Nephron (organoid): ENCODE data around the gene BCL11A.
A peak's percentile ranks its signal among the peaks of the same experiment; 100 is the strongest.

Experiments used
- H3K27ac Mint-ChIP-seq, 3 experiments: 2 replicates each; pipeline ENCODE4 v1.8.0; 2020; ENCODE audit warnings: mixed read lengths in 3 of 3, mild to moderate bottlenecking in 2 of 3, moderate library complexity in 1 of 3
- H3K27me3 Mint-ChIP-seq: 2 replicates; pipeline ENCODE4 v1.8.0; 2021; ENCODE audit warnings: low read depth, mild to moderate bottlenecking, moderate library complexity, mixed read lengths
- H3K36me3 Mint-ChIP-seq: 2 replicates; pipeline ENCODE4 v1.8.0; 2020; ENCODE audit warnings: low read depth, mixed read lengths
- H3K4me1 Mint-ChIP-seq: 2 replicates; pipeline ENCODE4 v1.8.0; 2020; ENCODE audit warnings: mixed read lengths
- H3K4me3 Mint-ChIP-seq, 3 experiments: 2 replicates each; pipeline ENCODE4 v1.8.0; 2020; ENCODE audit warnings: mild to moderate bottlenecking in 3 of 3, mixed read lengths in 3 of 3, moderate library complexity in 2 of 3
- H3K9me3 Mint-ChIP-seq: 2 replicates; pipeline ENCODE4 v1.8.0; 2020; ENCODE audit warnings: mixed read lengths
- TF ChIP-seq, protein P1 (sequence below), 3 experiments: fragments of 200-600 bp; sonication (generic); IDR thresholded peaks; one replicate each; pipeline ENCODE4 v1.5.0; 2021; ENCODE audit warnings: antibody characterized with exemption in 3 of 3; ENCODE audit not compliant: unreplicated experiment in 3 of 3

The BCL11A gene

DNA sequence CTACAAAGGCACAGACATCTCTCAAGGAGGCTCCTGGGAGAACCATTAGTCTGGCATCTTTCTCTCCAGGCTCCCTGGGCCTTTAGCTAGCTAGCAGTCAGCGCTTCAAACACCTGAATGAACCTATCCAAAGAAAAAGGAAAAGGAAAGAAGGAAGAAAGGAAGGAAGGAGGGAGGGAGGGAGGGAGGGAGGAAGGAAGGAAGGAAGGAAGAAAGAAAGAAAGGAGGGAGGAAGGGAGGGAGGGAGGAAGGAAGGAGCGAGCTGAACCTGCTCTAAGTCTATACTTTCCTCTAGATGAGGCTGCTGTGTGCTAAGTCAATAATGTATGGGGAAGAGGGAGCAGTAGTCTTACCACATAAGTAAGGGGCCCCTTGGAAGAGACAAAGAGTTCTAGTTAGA, 5.1 kb upstream of the BCL11A start:
- H3K4me3 Mint-ChIP-seq, result no peak overlapping the region
- H3K9me3 Mint-ChIP-seq, result no peaks in the 10 kb centered on the region
- H3K27me3 Mint-ChIP-seq, result peaks cover 76% of the 10 kb centered on the region
- H3K4me1 Mint-ChIP-seq, result peaks cover 15% of the 10 kb centered on the region
- no peak overlapping the region for H3K27ac Mint-ChIP-seq
- H3K36me3 Mint-ChIP-seq, result no peaks in the 10 kb centered on the region
- TF ChIP-seq, protein P1, sequence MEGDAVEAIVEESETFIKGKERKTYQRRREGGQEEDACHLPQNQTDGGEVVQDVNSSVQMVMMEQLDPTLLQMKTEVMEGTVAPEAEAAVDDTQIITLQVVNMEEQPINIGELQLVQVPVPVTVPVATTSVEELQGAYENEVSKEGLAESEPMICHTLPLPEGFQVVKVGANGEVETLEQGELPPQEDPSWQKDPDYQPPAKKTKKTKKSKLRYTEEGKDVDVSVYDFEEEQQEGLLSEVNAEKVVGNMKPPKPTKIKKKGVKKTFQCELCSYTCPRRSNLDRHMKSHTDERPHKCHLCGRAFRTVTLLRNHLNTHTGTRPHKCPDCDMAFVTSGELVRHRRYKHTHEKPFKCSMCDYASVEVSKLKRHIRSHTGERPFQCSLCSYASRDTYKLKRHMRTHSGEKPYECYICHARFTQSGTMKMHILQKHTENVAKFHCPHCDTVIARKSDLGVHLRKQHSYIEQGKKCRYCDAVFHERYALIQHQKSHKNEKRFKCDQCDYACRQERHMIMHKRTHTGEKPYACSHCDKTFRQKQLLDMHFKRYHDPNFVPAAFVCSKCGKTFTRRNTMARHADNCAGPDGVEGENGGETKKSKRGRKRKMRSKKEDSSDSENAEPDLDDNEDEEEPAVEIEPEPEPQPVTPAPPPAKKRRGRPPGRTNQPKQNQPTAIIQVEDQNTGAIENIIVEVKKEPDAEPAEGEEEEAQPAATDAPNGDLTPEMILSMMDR (IDR thresholded peaks at IDR 0.05; ENCODE audit: unreplicated experiment in 3 of 3), result no peak

DNA sequence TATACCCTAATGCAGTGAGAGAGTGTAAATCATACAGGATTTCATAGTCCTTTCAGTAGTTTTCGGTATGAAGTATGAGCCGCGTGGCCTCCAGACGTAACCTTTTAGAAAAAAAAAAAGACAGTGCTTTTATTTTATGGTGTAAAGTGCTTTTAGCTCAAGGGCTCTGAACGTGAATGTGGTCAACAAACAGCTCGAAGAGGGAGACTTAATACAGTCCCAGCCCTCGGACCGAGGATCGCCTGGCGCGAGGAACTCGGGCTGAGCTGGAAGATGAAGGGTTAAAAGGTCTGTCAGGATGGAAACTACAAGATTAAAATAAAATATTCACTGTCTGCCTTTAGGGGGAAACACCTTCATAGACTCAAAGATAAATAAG, 4.0 kb upstream of the BCL11A start:
- Mint-ChIP-seq H3K9me3 (no peaks in the 10 kb centered on the region), H3K27ac (no peak overlapping the region), H3K4me1 (peaks cover 15% of the 10 kb centered on the region), H3K4me3 (peak overlapping the region; percentile 69 to 96 (median 94)), H3K36me3 (no peaks in the 10 kb centered on the region), H3K27me3 (peaks cover 71% of the 10 kb centered on the region)
- TF ChIP-seq, protein P1 (IDR thresholded peaks at IDR 0.05; ENCODE audit: unreplicated experiment in 3 of 3), result no peak

DNA sequence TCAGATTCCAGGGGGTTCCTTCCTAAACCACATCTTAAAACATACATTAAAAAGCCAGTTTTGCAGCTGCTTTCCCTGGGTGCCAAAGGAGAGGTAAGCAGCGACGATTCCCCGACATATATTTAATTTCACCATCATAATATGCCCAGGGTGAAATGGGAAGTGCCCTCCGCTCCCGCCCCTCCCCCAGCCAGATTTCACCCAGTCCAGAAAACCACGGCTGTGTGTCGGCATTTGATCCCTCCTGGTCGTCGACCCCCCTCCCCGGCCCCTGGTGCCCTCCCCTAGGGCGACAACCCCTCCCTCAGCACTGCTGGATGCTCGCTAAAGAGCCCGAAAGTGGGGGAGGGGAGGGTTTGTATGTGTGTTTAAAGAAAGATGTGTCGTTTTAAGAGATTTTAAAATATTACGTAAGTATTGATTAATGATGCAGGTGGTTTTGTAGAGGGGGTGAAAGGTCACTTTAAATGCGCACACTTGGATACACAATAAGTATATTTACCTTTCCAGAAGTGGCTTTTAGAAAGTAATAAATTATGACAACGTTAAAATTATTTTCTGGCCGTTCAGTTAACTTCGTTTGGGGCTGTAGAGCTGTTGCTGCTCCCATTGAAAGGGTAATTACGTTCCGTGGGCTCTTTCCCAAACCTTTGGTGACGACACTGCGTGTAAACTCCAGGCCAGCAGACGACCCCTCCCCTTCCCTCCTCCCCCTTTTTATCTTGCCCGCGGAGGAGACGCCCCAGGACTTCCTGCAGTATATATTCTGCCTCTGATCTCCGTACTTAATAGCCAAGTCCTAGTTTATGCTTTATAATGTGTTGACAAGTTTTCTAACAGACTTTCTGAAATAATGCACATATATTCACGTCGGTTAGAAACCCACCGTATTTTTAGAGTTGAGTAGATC, 3.4 kb upstream of the BCL11A start:
- Mint-ChIP-seq H3K27me3 (peaks cover 73% of the 10 kb centered on the region), H3K4me3 (peak overlapping the region; percentile 69 to 96 (median 94)), H3K36me3 (no peaks in the 10 kb centered on the region), H3K27ac (no peak overlapping the region), H3K9me3 (no peaks in the 10 kb centered on the region), H3K4me1 (peaks cover 15% of the 10 kb centered on the region)
- TF ChIP-seq, protein P1 (IDR thresholded peaks at IDR 0.05; ENCODE audit: unreplicated experiment in 3 of 3), result no peak

DNA sequence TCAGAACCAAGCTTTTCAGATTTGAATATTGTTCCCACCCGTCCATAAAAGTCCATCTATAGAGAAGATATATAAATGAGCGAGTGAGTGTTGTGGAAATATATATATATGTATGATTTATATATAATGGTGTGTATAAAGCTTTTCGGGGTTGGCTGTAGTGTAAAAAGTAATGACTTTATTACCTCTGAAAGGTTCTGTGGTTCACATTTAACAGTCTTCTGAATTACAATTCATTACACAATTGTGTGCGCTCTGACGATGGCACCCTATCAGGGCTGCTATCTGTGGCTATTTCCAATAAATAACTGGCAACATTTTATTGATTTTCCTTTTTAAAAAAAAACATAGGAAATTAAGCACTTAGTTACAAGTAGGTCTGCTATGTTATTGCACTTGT, 2.7 kb upstream of the BCL11A start:
- H3K9me3 Mint-ChIP-seq, result no peaks in the 10 kb centered on the region
- no peaks in the 10 kb centered on the region for H3K36me3 Mint-ChIP-seq
- TF ChIP-seq, protein P1 (IDR thresholded peaks at IDR 0.05; ENCODE audit: unreplicated experiment in 3 of 3), result no peak

GRCh38 chr2:60555783-60556139, 2.3 kb upstream of the BCL11A start:
- TF ChIP-seq, protein P1 (IDR thresholded peaks at IDR 0.05; ENCODE audit: unreplicated experiment in 3 of 3), result no peak
- H3K36me3 Mint-ChIP-seq, result no peaks in the 10 kb centered on the region
- H3K27me3 Mint-ChIP-seq, result peaks cover 64% of the 10 kb centered on the region

More for the DNA sequence above, 2.7 kb upstream of the BCL11A start:
- Mint-ChIP-seq H3K27me3 (peaks cover 68% of the 10 kb centered on the region), H3K27ac (no peak overlapping the region), H3K4me3 (peak overlapping the region; percentile 94 to 96 (median 95)), H3K4me1 (peaks cover 15% of the 10 kb centered on the region)

More at GRCh38 chr2:60555783-60556139, 2.3 kb upstream of the BCL11A start:
- peaks cover 15% of the 10 kb centered on the region for H3K4me1 Mint-ChIP-seq
- no peaks in the 10 kb centered on the region for H3K9me3 Mint-ChIP-seq
- H3K27ac Mint-ChIP-seq, result peak overlapping the region in 2 of 3 experiments; percentile 0 to 17
- peak overlapping the region; percentile 94 to 96 (median 95) for H3K4me3 Mint-ChIP-seq
